Transverse colon (tissue), 3 donors: ENCODE measurements around the gene CCS.

Experiments
- POLR2A ChIP-seq: fragments of 450-650 bp; IDR thresholded peaks from one replicate; pipeline ENCODE4 v1.6.1; 2016; ENCODE audit warnings: antibody characterized with exemption, mild to moderate bottlenecking, moderate library complexity
- TF ChIP-seq, protein P1 (sequence below), 5 experiments: fragments of 200-600 bp in 3 of 5; fragments of 450-650 bp in 2 of 5; sonication (generic) in 3 of 5; IDR thresholded peaks; 1 replicate in 2 of 5; 2 replicates in 3 of 5; pipeline ENCODE4 v1.5.1; 2016 to 2017; ENCODE audit warnings: antibody characterized with exemption in 5 of 5, inconsistent platforms in 3 of 5, mild to moderate bottlenecking in 2 of 5, moderate library complexity in 1 of 5

DNA sequence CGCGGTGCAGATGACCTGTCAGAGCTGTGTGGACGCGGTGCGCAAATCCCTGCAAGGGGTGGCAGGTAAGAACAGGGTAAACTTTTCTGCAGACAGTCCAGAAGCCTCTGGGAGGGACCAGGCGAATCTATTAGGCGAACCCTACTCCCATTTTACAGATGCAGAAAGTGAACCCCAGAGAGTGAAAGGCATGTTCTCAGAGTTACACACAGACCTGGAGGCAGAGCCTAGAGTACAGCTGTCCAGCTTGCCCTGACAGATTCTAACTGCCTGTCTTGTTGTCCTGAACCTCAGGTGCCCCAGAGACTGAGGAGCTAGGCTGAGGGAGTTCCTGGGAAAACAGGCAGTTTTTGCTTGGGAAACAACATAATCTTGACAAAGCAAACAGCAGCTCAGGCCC lies 665 bp downstream of the CCS start:
- TF ChIP-seq, protein P1, sequence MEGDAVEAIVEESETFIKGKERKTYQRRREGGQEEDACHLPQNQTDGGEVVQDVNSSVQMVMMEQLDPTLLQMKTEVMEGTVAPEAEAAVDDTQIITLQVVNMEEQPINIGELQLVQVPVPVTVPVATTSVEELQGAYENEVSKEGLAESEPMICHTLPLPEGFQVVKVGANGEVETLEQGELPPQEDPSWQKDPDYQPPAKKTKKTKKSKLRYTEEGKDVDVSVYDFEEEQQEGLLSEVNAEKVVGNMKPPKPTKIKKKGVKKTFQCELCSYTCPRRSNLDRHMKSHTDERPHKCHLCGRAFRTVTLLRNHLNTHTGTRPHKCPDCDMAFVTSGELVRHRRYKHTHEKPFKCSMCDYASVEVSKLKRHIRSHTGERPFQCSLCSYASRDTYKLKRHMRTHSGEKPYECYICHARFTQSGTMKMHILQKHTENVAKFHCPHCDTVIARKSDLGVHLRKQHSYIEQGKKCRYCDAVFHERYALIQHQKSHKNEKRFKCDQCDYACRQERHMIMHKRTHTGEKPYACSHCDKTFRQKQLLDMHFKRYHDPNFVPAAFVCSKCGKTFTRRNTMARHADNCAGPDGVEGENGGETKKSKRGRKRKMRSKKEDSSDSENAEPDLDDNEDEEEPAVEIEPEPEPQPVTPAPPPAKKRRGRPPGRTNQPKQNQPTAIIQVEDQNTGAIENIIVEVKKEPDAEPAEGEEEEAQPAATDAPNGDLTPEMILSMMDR (IDR thresholded peaks at IDR 0.05), result no peak
- no peak for TF ChIP-seq POLR2A
